Uterus (tissue), 4 donors: ENCODE measurements around the gene ADIPOQ. TPM values are rescaled to one million over a fixed set of nuclear protein-coding genes. Genes with fewer than 3 reads are reported as not detected.
"Not testable (repeated sequence)": the region's sequence is repeated elsewhere in the genome, so short reads cannot be mapped to it uniquely, and the experiment has no call there.

Source experiments
- DNase-seq, 2 donors: peaks; one replicate each; pipeline ENCODE4 v3.0.0-alpha.2; 2019 to 2020
- H3K27ac ChIP-seq, 2 donors: fragments of 200-600 bp; sonication (generic); 1 replicate in 1 of 2; 2 replicates in 1 of 2; pipeline ENCODE4 v1.5.1; 2016 to 2018
- H3K27me3 ChIP-seq, 2 donors: fragments of 200-600 bp; sonication (generic); one replicate each; pipeline ENCODE4 v1.5.1; 2018 to 2019; ENCODE audit warnings: control low read depth in 1 of 2
- H3K36me3 ChIP-seq, 2 donors: fragments of 200-600 bp; sonication (generic); one replicate each; pipeline ENCODE4 v1.5.1; 2019; ENCODE audit warnings: control low read depth in 1 of 2
- H3K4me1 ChIP-seq, 2 donors: fragments of 200-600 bp; sonication (generic); one replicate each; pipeline ENCODE4 v1.5.1; 2018 to 2019; ENCODE audit warnings: control low read depth in 1 of 2
- H3K4me3 ChIP-seq, 2 donors: fragments of 200-600 bp; sonication (generic); 1 replicate in 1 of 2; 2 replicates in 1 of 2; pipeline ENCODE4 v1.5.1; 2018 to 2019; ENCODE audit warnings: mild to moderate bottlenecking in 1 of 2
- H3K9me3 ChIP-seq, 2 donors: fragments of 200-600 bp; sonication (generic); one replicate each; pipeline ENCODE4 v1.5.1; 2019; ENCODE audit warnings: control low read depth in 1 of 2
- CTCF ChIP-seq, 4 experiments: fragments of 200-600 bp in 2 of 4; fragments of 450-650 bp in 2 of 4; sonication (generic) in 2 of 4; IDR thresholded peaks; one replicate each; pipeline ENCODE4 v1.5.1; 2016 to 2019; ENCODE audit warnings: antibody characterized with exemption in 4 of 4, mild to moderate bottlenecking in 2 of 4, moderate library complexity in 1 of 4
- POLR2A ChIP-seq, 2 donors: fragments of 450-650 bp; IDR thresholded peaks; one replicate each; pipeline ENCODE4 v1.6.1; 2016; ENCODE audit warnings: antibody characterized with exemption in 2 of 2, mild to moderate bottlenecking in 1 of 2, moderate library complexity in 1 of 2
- intact Hi-C: fragments of 100-400 bp; cut with DNase I; formaldehyde crosslinking; loops from one replicate; pipeline ENCODE4 v1.15.1; 2023; ENCODE audit warnings: low total_unique reads
- total RNA-seq, 4 donors: library from RNA; depleted of rRNA in 3 of 4; stranded (reverse); fragments of >200 nt in 3 of 4; gene quantifications; one replicate each; pipeline versions ENCODE4 v1.1.0 to v1.2.4, GENCODE V29; 2014 to 2023
- donor health status: DM: yes; HTN: yes; CAD: no.

Gene ADIPOQ
- total RNA-seq, 4 donors from 2014 or later: not detected

DNA sequence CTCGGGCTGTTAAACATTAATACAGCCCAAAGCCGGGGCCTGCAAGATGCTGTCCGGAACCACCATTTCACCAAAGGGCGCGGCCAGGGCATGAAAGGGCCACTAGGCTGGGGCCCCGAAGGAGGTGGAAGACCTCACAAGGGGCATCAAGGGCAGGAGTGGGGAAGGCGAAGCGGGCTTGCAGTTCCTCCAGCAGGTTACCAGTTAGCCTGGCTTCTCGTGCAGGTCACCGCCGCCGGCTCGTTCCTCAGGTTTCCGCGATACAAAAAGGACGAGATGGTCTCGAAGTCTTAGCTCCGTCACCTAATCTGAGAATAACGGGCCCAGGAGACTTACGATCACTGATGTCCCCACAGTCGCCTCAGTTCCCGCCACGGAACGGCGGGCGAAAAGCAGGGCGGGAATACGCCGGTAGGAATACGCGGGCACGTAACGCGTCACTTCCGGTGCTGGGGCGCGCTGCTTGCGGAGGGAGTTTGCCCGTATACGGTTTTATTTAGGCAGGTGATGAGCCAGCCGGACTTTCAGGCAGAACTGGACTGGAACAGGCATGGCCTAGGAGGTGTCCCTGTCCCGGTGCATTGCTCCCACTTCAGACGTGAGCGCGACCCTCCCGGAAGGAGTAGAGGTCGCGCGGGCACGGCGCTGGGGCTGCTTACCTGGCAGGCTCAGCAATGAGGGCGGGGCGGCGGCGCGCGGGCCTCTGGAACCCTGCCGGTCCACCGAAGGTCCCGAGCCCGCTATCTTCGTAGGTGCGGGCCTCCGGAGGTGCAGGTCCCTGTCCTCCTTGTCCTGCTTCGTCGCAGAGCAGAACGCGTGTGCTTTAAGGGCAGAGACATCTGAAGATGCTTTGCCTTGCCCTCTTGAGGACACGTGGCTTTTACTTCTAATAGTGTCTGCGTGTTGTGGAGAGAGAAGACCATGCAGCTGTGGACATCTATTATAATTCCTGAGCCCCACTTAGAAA, 36.1 kb upstream of the ADIPOQ start, which contains the start of gene RFC4:
TSS of gene RFC4 (minus strand) at position 394 of the 967 bp plus-strand sequence. CDS start 1,769 bp downstream, outside the sequence.
- H3K4me1 ChIP-seq: no peaks in the 10 kb centered on the region
- H3K9me3 ChIP-seq: no peaks in the 10 kb centered on the region
- peak within 1 kb of the TSS; percentile 66 to 71 for H3K4me3 ChIP-seq
- peak in 1 of 4 experiments; percentile 4 for TF ChIP-seq CTCF (IDR thresholded peaks at IDR 0.05)
- TF ChIP-seq POLR2A (IDR thresholded peaks at IDR 0.05): peak in 1 of 2 donors; percentile 42
- intact Hi-C loops: loop anchor here (10.0 kb wide), 1 partner anchor 872 kb away; the partner anchor contains the start of gene TRA2B
- no peaks in the 10 kb centered on the region for H3K36me3 ChIP-seq
- H3K27ac ChIP-seq: peak within 1 kb of the TSS; percentile 82 to 87
- peak; percentile 82 to 85 for DNase-seq
- no peaks in the 10 kb centered on the region for H3K27me3 ChIP-seq

- intact Hi-C loops: loop anchor here (10.0 kb wide), 1 partner anchor 872 kb away; the partner anchor contains the start of gene TRA2B
- TF ChIP-seq POLR2A (IDR thresholded peaks at IDR 0.05) (no peak), CTCF (IDR thresholded peaks at IDR 0.05) (no peak)
- H3K27ac ChIP-seq: no peak overlapping the region
- H3K36me3 ChIP-seq: no peaks in the 10 kb centered on the region
- no peaks in the 10 kb centered on the region for H3K27me3 ChIP-seq
- H3K4me1 ChIP-seq: no peaks in the 10 kb centered on the region
- H3K4me3 ChIP-seq: no peak overlapping the region
- DNase-seq: no peak
- no peaks in the 10 kb centered on the region for H3K9me3 ChIP-seq
These were observed 35.3 kb upstream of the ADIPOQ start for GRCh38 chr3:186807231-186807630.

DNA sequence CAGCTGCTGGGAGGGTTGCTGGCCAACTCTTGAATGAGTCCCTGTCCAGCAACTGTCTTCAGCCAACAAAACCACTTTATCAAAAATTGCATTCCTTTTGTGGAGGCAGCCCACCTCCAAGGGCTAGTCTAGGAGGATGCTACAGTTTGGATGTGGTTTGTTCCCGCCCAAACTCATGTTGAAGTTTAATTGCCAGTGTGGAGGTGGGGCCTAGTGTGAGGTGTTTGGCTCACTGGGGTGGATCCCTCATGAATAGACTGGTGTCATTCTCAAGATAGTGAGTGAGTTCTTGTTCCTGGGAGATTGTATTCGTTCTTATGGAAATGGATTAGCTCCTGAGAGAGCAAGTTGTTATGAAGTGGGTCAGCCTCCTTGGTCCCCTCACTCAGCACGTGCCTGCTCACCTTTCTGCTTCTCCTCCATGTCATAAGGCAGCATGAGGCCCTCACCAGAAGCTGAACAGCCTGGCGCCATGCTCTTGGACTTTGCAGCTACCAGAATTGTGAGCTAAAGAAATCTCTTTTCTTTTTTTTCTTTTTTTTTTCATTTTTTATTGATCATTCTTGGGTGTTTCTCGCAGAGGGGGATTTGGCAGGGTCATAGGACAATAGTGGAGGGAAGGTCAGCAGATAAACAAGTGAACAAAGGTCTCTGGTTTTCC, 32.0 kb upstream of the ADIPOQ start:
- no peak overlapping the region for H3K27ac ChIP-seq
- TF ChIP-seq CTCF (IDR thresholded peaks at IDR 0.05): no peak
- TF ChIP-seq POLR2A (IDR thresholded peaks at IDR 0.05): no peak
- DNase-seq: no peak
- no peak overlapping the region for H3K4me3 ChIP-seq
- no peaks in the 10 kb centered on the region for H3K9me3 ChIP-seq
- no peaks in the 10 kb centered on the region for H3K4me1 ChIP-seq
- H3K27me3 ChIP-seq: no peaks in the 10 kb centered on the region
- intact Hi-C loops: no loop called here
- no peaks in the 10 kb centered on the region for H3K36me3 ChIP-seq

- H3K27me3 ChIP-seq, H3K36me3 ChIP-seq, H3K4me1 ChIP-seq, H3K27ac ChIP-seq, H3K4me3 ChIP-seq, H3K9me3 ChIP-seq, intact Hi-C loops, DNase-seq: not testable (repeated sequence)
These were observed 31.2 kb upstream of the ADIPOQ start for GRCh38 chr3:186811313-186811712.

- no peak for DNase-seq
- H3K36me3 ChIP-seq: no peaks in the 10 kb centered on the region
- no peak for TF ChIP-seq POLR2A (IDR thresholded peaks at IDR 0.05)
- no peaks in the 10 kb centered on the region for H3K27me3 ChIP-seq
- no peak overlapping the region for H3K4me3 ChIP-seq
- intact Hi-C loops: no loop called here
- H3K27ac ChIP-seq: no peak overlapping the region
- H3K9me3 ChIP-seq: no peaks in the 10 kb centered on the region
- H3K4me1 ChIP-seq: no peaks in the 10 kb centered on the region
These were observed 28.4 kb upstream of the ADIPOQ start for GRCh38 chr3:186814100-186814499.

GRCh38 chr3:186815435-186815834, 27.1 kb upstream of the ADIPOQ start:
- no peaks in the 10 kb centered on the region for H3K36me3 ChIP-seq
- no peaks in the 10 kb centered on the region for H3K9me3 ChIP-seq
- intact Hi-C loops: no loop called here
- TF ChIP-seq POLR2A (IDR thresholded peaks at IDR 0.05) (no peak), CTCF (IDR thresholded peaks at IDR 0.05) (no peak)
- no peak for DNase-seq
- H3K27me3 ChIP-seq: no peaks in the 10 kb centered on the region
- H3K4me1 ChIP-seq: no peaks in the 10 kb centered on the region
- H3K27ac ChIP-seq: no peak overlapping the region
- no peak overlapping the region for H3K4me3 ChIP-seq
